CD4-positive, alpha-beta memory T cell (primary cell): Measurements from ENCODE around the gene ZNF367. TPM values are rescaled to one million over a fixed set of nuclear protein-coding genes. Genes with fewer than 3 reads are reported as not detected.

Source experiments
- CTCF ChIA-PET: fragments of 350-600 bp; sonication (Branson Sonifier 250); formaldehyde crosslinking; loops from one replicate; lab custom pipeline; 2021; ENCODE audit warnings: inconsistent platforms; ENCODE audit not compliant: partially characterized antibody; lab: Charles Lee
- POLR2A ChIA-PET: fragments of 350-600 bp; sonication (Branson Sonifier 250); formaldehyde crosslinking; loops from one replicate; lab custom pipeline; 2021; ENCODE audit not compliant: partially characterized antibody; lab: Charles Lee
- DNase-seq, 5 donors: peaks; one replicate each; pipeline versions ENCODE4 v3.0.0 to v3.0.0-alpha.2; 2020 to 2022; ENCODE audit warnings: mixed read lengths in 1 of 5
- H3K27ac ChIP-seq: one replicate; pipeline ENCODE4 v1.7.0; 2013; ENCODE audit warnings: low read depth, low read length
- H3K27me3 ChIP-seq: 2 replicates; pipeline ENCODE4 v1.7.0; 2013; ENCODE audit warnings: mild to moderate bottlenecking, low read length, moderate library complexity; ENCODE audit not compliant: insufficient read depth
- H3K36me3 ChIP-seq: 2 replicates; pipeline ENCODE4 v1.7.0; 2013; ENCODE audit warnings: mild to moderate bottlenecking, low read length, moderate library complexity; ENCODE audit not compliant: insufficient read depth
- H3K4me1 ChIP-seq: 2 replicates; pipeline ENCODE4 v1.7.0; 2013; ENCODE audit warnings: mild to moderate bottlenecking, low read length, moderate library complexity; ENCODE audit not compliant: insufficient read depth
- H3K4me3 ChIP-seq, 2 donors: one replicate each; pipeline ENCODE4 v1.7.0; 2013; ENCODE audit warnings: low read length in 2 of 2, mild to moderate bottlenecking in 1 of 2
- H3K9me3 ChIP-seq, 2 donors: one replicate each; pipeline ENCODE4 v1.7.0; 2013; ENCODE audit warnings: low read length in 2 of 2, control low read depth in 1 of 2; ENCODE audit not compliant: control insufficient read depth in 1 of 2
- H3K27ac Mint-ChIP-seq, 7 donors: one replicate each; pipeline ENCODE4 v1.8.0; 2020 to 2021; ENCODE audit warnings: mixed read lengths in 7 of 7, mild to moderate bottlenecking in 6 of 7, inconsistent platforms in 3 of 7, moderate library complexity in 3 of 7
- H3K27me3 Mint-ChIP-seq, 2 donors: one replicate each; pipeline ENCODE4 v1.8.0; 2020 to 2021; ENCODE audit warnings: mixed read lengths in 2 of 2
- H3K36me3 Mint-ChIP-seq, 2 donors: one replicate each; pipeline ENCODE4 v1.8.0; 2020 to 2021; ENCODE audit warnings: mixed read lengths in 2 of 2, inconsistent platforms in 1 of 2, mild to moderate bottlenecking in 1 of 2
- H3K4me1 Mint-ChIP-seq, 4 donors: one replicate each; pipeline ENCODE4 v1.8.0; 2020 to 2021; ENCODE audit warnings: mixed read lengths in 4 of 4, mild to moderate bottlenecking in 1 of 4
- H3K4me3 Mint-ChIP-seq, 8 donors: one replicate each; pipeline ENCODE4 v1.8.0; 2020 to 2021; ENCODE audit warnings: mixed read lengths in 8 of 8, mild to moderate bottlenecking in 7 of 8, moderate library complexity in 6 of 8, inconsistent platforms in 3 of 8
- H3K9me3 Mint-ChIP-seq, 8 donors: one replicate each; pipeline ENCODE4 v1.8.0; 2020 to 2021; ENCODE audit warnings: mixed read lengths in 8 of 8, mild to moderate bottlenecking in 5 of 8, inconsistent platforms in 3 of 8, moderate library complexity in 1 of 8
- intact Hi-C: fragments of 100-400 bp; cut with micrococcal nuclease; formaldehyde crosslinking; loops from one replicate; pipeline ENCODE4 v1.15.1; 2023
- polyA plus RNA-seq, 2 donors: library from polyadenylated mRNA; unstranded; fragments of 300-500 nt; fragmentation: Illumina TruSeq; gene quantifications; one replicate each; pipeline ENCODE4 v1.2.3, GENCODE V29; 2021
- total RNA-seq, 2 experiments: library from RNA; stranded (reverse); gene quantifications; one replicate each; pipeline ENCODE4 v1.2.3, GENCODE V29; 2021

Gene ZNF367
- total and polyA plus RNA-seq, 4 experiments from 2014 or later = 0.39 to 5.4 (median 3.4) TPM

GRCh38 chr9:96400132-96400910 lies 17.8 kb downstream of the ZNF367 start:
- Histone ChIP-seq H3K9me3 (no peaks in the 10 kb centered on the region), H3K4me3 (no peak overlapping the region), H3K27me3 (no peaks in the 10 kb centered on the region), H3K36me3 (no peaks in the 10 kb centered on the region), H3K27ac (no peak overlapping the region), H3K4me1 (peaks cover 28% of the 10 kb centered on the region)
- H3K27ac Mint-ChIP-seq = peak overlapping the region; percentile 2 to 96 (median 82)
- H3K4me1 Mint-ChIP-seq = peaks cover 19 to 27% (median 23%) of the 10 kb centered on the region in 4 donors
- no peaks in the 10 kb centered on the region for H3K27me3 Mint-ChIP-seq
- peaks cover 0 to 12% (median 4%) of the 10 kb centered on the region in 8 donors for H3K9me3 Mint-ChIP-seq
- H3K4me3 Mint-ChIP-seq = peak overlapping the region in 4 of 8 donors; percentile 4 to 60 (median 48)
- no peak for DNase-seq
- H3K36me3 Mint-ChIP-seq = peaks cover 9 to 13% of the 10 kb centered on the region in 2 donors
- CTCF ChIA-PET = interaction anchor here (0.9 to 3.7 kb wide), 5 partner anchors 10 to 42 kb away, joined by 3 to 22 read pairs (median 5); partner anchors contain the start of gene SLC35D2
- intact Hi-C loops = no loop called here
- POLR2A ChIA-PET = interaction anchor here (1.1 to 4.0 kb wide), 9 partner anchors 9 to 166 kb away, joined by 5 to 47 read pairs (median 16); partner anchors contain the start of genes HABP4, SLC35D2 and ZNF367

GRCh38 chr9:96399325-96399633 lies 18.9 kb downstream of the ZNF367 start:
- Histone ChIP-seq H3K36me3 (no peaks in the 10 kb centered on the region), H3K27ac (peak overlapping the region; percentile 43), H3K27me3 (no peaks in the 10 kb centered on the region), H3K4me1 (peaks cover 28% of the 10 kb centered on the region), H3K9me3 (no peaks in the 10 kb centered on the region), H3K4me3 (no peak overlapping the region)
- no peak for DNase-seq
- intact Hi-C loops = loop anchor here (2.0 kb wide), 1 partner anchor 18 kb away; no protein-coding TSS in a partner anchor
- H3K4me3 Mint-ChIP-seq = peak overlapping the region in 7 of 8 donors; percentile 48 to 81 (median 53)
- ChIA-PET POLR2A (interaction anchor here (0.7 to 4.0 kb wide), 12 partner anchors 10 to 839 kb away, joined by 3 to 47 read pairs (median 10); partner anchors contain the start of genes HABP4, SLC35D2 and ZNF367), CTCF (interaction anchor here (0.8 to 3.7 kb wide), 9 partner anchors 11 to 70 kb away, joined by 3 to 22 read pairs (median 5); partner anchors contain the start of genes HABP4 and SLC35D2)
- H3K27ac Mint-ChIP-seq = peak overlapping the region; percentile 74 to 96 (median 82)
- peaks cover 0 to 12% (median 4%) of the 10 kb centered on the region in 8 donors for H3K9me3 Mint-ChIP-seq
- H3K36me3 Mint-ChIP-seq = peaks cover 9 to 15% of the 10 kb centered on the region in 2 donors
- peaks cover 20 to 27% (median 23%) of the 10 kb centered on the region in 4 donors for H3K4me1 Mint-ChIP-seq
- H3K27me3 Mint-ChIP-seq = no peaks in the 10 kb centered on the region

- H3K4me1 Mint-ChIP-seq = peaks cover 20 to 27% (median 23%) of the 10 kb centered on the region in 4 donors
- H3K36me3 ChIP-seq = no peaks in the 10 kb centered on the region
- peak in 2 of 5 donors; percentile 12 to 15 for DNase-seq
- H3K4me3 ChIP-seq = no peak overlapping the region
- POLR2A ChIA-PET = interaction anchor here (0.7 to 4.0 kb wide), 13 partner anchors 9 to 840 kb away, joined by 3 to 47 read pairs (median 9); partner anchors contain the start of genes HABP4, SLC35D2 and ZNF367
- no peaks in the 10 kb centered on the region for H3K9me3 ChIP-seq
- peaks cover 0 to 12% (median 5%) of the 10 kb centered on the region in 8 donors for H3K9me3 Mint-ChIP-seq
- peak overlapping the region; percentile 43 for H3K27ac ChIP-seq
- H3K4me1 ChIP-seq = peaks cover 28% of the 10 kb centered on the region
- peaks cover 9 to 15% of the 10 kb centered on the region in 2 donors for H3K36me3 Mint-ChIP-seq
- CTCF ChIA-PET = interaction anchor here (0.8 to 3.7 kb wide), 10 partner anchors 11 to 70 kb away, joined by 3 to 22 read pairs (median 4); partner anchors contain the start of genes HABP4 and SLC35D2
- intact Hi-C loops = loop anchor here (2.0 kb wide), 1 partner anchor 18 kb away; no protein-coding TSS in a partner anchor
- no peaks in the 10 kb centered on the region for H3K27me3 ChIP-seq
- peak overlapping the region; percentile 74 to 96 (median 82) for H3K27ac Mint-ChIP-seq
- H3K27me3 Mint-ChIP-seq = no peaks in the 10 kb centered on the region
- H3K4me3 Mint-ChIP-seq = peak overlapping the region; percentile 48 to 81 (median 56)
Observed at GRCh38 chr9:96398582-96399324, 19.4 kb downstream of the ZNF367 start.

GRCh38 chr9:96395964-96396363 lies 22.2 kb downstream of the ZNF367 start:
- H3K27ac Mint-ChIP-seq = no peak overlapping the region
- Histone ChIP-seq H3K4me1 (peaks cover 36% of the 10 kb centered on the region), H3K27me3 (no peaks in the 10 kb centered on the region), H3K27ac (no peak overlapping the region), H3K9me3 (no peaks in the 10 kb centered on the region), H3K4me3 (no peak overlapping the region), H3K36me3 (no peaks in the 10 kb centered on the region)
- ChIA-PET POLR2A (no interaction called here), CTCF (no interaction called here)
- no peak for DNase-seq
- H3K9me3 Mint-ChIP-seq = peaks cover 0 to 12% (median 5%) of the 10 kb centered on the region in 8 donors
- peaks cover 20 to 26% of the 10 kb centered on the region in 2 donors for H3K36me3 Mint-ChIP-seq
- H3K4me3 Mint-ChIP-seq = no peak overlapping the region
- peaks cover 21 to 32% (median 27%) of the 10 kb centered on the region in 4 donors for H3K4me1 Mint-ChIP-seq
- no peaks in the 10 kb centered on the region for H3K27me3 Mint-ChIP-seq
- intact Hi-C loops = no loop called here

- Histone ChIP-seq H3K36me3 (no peaks in the 10 kb centered on the region), H3K9me3 (no peaks in the 10 kb centered on the region), H3K27ac (no peak overlapping the region), H3K4me3 (no peak overlapping the region), H3K4me1 (peaks cover 33% of the 10 kb centered on the region), H3K27me3 (no peaks in the 10 kb centered on the region)
- Mint-ChIP-seq H3K27ac (no peak overlapping the region), H3K4me3 (no peak overlapping the region), H3K9me3 (peaks cover 0 to 4% (median 2%) of the 10 kb centered on the region in 8 donors), H3K4me1 (peaks cover 20 to 27% (median 25%) of the 10 kb centered on the region in 4 donors), H3K27me3 (no peaks in the 10 kb centered on the region), H3K36me3 (peaks cover 20 to 26% of the 10 kb centered on the region in 2 donors)
- ChIA-PET CTCF (interaction anchor here (0.5 kb wide), 1 partner anchor 1561 kb away, joined by 3 read pairs; no protein-coding TSS in a partner anchor), POLR2A (no interaction called here)
- DNase-seq = no peak
- intact Hi-C loops = no loop called here
Observed at GRCh38 chr9:96394832-96395496, 23.2 kb downstream of the ZNF367 start.

GRCh38 chr9:96392263-96392662 lies 25.9 kb downstream of the ZNF367 start:
- intact Hi-C loops = no loop called here
- H3K9me3 ChIP-seq = no peaks in the 10 kb centered on the region
- Mint-ChIP-seq H3K4me3 (no peak overlapping the region), H3K36me3 (peaks cover 19 to 24% of the 10 kb centered on the region in 2 donors), H3K9me3 (peaks cover 0 to 1% (median 0%) of the 10 kb centered on the region in 8 donors), H3K27me3 (no peaks in the 10 kb centered on the region), H3K27ac (peak overlapping the region in 3 of 7 donors; percentile 43 to 50 (median 43)), H3K4me1 (peaks cover 5 to 8% (median 8%) of the 10 kb centered on the region in 4 donors)
- no peaks in the 10 kb centered on the region for H3K36me3 ChIP-seq
- no peak overlapping the region for H3K27ac ChIP-seq
- peaks cover 15% of the 10 kb centered on the region for H3K4me1 ChIP-seq
- CTCF ChIA-PET = no interaction called here
- DNase-seq = no peak
- H3K27me3 ChIP-seq = no peaks in the 10 kb centered on the region
- POLR2A ChIA-PET = interaction anchor here (1.0 kb wide), 1 partner anchor 9 kb away, joined by 4 read pairs; the partner anchor contains the start of gene SLC35D2
- no peak overlapping the region for H3K4me3 ChIP-seq
